Stimulated activated naive CD4-positive, alpha-beta T cell treated with Interleukin-2 at 50 U/mL for 16 hours (primary cell): ENCODE measurements around the gene BCL6B.
A peak's percentile ranks its signal among the peaks of the same experiment; 100 is the strongest.
"Not testable (repeated sequence)": the region's sequence is repeated elsewhere in the genome, so short reads cannot be mapped to it uniquely, and the experiment has no call there.

Source experiments
- DNase-seq: peaks from one replicate; lab custom pipeline; 2025; lab: John Stamatoyannopoulos, UW

Gene BCL6B, protein sequence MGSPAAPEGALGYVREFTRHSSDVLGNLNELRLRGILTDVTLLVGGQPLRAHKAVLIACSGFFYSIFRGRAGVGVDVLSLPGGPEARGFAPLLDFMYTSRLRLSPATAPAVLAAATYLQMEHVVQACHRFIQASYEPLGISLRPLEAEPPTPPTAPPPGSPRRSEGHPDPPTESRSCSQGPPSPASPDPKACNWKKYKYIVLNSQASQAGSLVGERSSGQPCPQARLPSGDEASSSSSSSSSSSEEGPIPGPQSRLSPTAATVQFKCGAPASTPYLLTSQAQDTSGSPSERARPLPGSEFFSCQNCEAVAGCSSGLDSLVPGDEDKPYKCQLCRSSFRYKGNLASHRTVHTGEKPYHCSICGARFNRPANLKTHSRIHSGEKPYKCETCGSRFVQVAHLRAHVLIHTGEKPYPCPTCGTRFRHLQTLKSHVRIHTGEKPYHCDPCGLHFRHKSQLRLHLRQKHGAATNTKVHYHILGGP

GRCh38 chr17:7022781-7023571, at the start of gene BCL6B:
Gene BCL6B, plus strand, starts transcription at chr17:7023050. Its CDS starts 622 bp downstream, at chr17:7023672.
- DNase-seq, result no peak

- DNase-seq, result not testable (repeated sequence)
Measured at GRCh38 chr17:6979440-6979839, 43.4 kb upstream of the BCL6B start.

GRCh38 chr17:6981426-6981825, 41.4 kb upstream of the BCL6B start:
- no peak for DNase-seq

GRCh38 chr17:6985266-6985665, 37.6 kb upstream of the BCL6B start:
- no peak for DNase-seq

GRCh38 chr17:6986676-6987075, 36.2 kb upstream of the BCL6B start:
- no peak for DNase-seq

- DNase-seq, result no peak
Measured at GRCh38 chr17:6989779-6990178, 33.1 kb upstream of the BCL6B start.

GRCh38 chr17:6993613-6994056, 29.2 kb upstream of the BCL6B start:
- not testable (repeated sequence) for DNase-seq

- DNase-seq, result no peak
Measured at GRCh38 chr17:6994118-6994598, 28.7 kb upstream of the BCL6B start.

DNA sequence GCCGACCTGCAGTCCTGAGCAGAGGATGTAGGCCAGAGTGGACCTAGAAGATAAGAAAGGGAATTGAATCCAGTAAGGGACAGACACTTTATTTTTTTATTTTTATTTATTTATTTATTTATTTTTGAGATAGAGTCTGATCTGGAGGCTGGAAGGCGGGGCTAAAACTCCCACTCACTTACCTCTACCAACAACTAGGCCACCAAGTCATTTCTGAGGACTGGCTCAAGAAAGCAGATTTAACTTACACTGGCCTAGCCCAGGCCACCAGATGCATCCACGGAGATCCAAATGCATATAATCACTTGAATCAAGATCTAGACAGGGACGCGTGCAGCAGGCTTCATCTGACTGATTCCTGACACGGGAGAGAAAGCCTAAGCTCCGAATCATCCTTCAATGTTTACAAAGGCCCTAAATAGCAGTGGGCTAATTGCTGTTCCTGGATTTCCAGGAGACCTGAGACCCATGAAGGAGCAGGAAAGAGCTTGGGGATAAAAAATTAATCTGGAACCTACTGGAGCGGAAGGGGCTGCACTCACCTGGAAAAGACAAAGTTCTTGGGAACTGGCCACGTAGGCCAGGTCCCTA, 28.1 kb upstream of the BCL6B start:
- DNase-seq, result no peak

DNA sequence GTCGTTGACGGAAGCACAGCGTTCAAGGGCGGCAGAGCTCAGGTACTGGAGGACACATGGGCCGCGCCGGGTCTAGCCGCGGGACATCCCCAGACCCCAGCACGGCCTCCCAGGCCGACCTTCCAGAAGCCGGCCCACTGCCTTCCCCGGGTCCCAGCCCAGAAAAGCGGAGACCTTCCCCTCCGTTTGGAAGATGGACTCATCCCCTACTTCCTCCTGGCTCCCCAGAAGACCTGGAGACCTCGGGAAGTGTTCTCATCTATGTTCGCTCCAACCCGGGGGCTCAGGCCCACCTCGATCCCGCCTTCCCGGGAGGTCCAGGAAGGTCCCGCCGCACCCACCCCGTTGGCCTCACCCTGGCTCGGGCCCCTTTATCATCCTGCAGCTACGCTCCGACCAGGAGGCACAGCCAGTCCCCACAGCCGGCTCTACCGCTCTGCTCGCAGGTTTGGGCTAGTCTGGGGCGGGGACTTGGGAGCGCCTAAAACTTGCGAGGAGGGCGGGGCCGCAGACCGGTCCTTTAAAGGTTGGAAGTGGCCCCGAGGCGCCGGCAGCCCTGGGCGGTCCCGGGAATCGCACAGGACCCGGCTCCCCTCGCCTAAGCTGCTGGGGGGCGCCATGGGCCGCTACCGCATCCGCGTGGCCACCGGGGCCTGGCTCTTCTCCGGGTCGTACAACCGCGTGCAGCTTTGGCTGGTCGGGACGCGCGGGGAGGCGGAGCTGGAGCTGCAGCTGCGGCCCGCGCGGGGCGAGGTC, 27.2 kb upstream of the BCL6B start, which contains the start of gene ALOX12:
Gene ALOX12, plus strand, starts transcription at position 550 of the 756 bp plus-strand sequence. Its CDS starts 69 bp downstream, at position 619.
- no peak for DNase-seq

GRCh38 chr17:6996256-6997011, 26.4 kb upstream of the BCL6B start:
- DNase-seq, result no peak

GRCh38 chr17:6997171-6997570, 25.7 kb upstream of the BCL6B start:
- no peak for DNase-seq

DNA sequence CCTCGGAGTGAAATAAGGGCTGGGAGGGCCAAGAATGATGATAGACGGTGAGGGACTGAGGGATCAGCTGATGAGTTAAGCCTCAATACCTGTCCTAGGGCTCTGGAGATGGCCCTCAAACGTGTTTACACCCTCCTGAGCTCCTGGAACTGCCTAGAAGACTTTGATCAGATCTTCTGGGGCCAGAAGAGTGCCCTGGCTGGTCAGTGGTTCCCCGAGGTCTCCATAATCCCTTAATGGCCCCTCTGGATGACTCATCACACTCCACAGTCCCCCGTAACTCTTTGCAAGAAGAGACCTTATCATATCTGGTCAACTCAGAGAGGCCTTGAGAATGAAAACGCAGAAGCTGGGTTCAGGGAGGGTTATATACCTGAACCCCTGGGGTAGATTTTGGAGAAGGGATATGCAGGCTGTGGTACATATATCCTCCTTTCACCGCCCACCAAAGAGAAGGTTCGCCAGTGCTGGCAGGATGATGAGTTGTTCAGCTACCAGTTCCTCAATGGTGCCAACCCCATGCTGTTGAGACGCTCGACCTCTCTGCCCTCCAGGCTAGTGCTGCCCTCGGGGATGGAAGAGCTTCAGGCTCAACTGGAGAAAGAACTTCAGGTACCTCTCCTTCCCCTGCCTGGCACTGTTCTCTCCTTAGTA, 23.9 kb upstream of the BCL6B start:
- DNase-seq, result no peak

DNA sequence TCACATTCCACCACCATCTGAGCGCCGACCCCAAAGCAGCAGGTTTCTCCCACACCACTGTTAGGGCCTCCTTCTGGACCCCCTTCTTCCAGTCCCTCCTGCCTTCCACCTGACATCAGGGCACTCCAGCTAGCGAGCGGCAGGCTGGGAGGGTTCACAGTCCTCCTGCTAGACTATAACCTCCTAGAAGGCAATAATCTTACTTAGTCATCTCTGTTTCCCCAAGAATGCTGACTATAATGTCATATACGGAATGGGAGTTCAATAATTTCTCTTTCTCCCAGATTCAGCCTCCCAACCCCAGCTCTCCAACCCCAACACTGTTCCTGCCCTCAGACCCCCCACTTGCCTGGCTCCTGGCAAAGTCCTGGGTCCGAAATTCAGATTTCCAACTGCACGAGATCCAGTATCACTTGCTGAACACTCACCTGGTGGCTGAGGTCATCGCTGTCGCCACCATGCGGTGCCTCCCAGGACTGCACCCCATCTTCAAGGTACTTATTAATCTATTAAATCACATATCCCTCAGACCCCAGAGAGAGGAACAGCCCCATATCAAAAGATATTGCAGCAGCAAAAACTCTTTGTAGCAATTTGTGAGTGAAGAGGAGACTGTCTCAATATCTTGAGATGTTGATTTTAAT, 21.4 kb upstream of the BCL6B start:
- DNase-seq, result peak; percentile 23

DNA sequence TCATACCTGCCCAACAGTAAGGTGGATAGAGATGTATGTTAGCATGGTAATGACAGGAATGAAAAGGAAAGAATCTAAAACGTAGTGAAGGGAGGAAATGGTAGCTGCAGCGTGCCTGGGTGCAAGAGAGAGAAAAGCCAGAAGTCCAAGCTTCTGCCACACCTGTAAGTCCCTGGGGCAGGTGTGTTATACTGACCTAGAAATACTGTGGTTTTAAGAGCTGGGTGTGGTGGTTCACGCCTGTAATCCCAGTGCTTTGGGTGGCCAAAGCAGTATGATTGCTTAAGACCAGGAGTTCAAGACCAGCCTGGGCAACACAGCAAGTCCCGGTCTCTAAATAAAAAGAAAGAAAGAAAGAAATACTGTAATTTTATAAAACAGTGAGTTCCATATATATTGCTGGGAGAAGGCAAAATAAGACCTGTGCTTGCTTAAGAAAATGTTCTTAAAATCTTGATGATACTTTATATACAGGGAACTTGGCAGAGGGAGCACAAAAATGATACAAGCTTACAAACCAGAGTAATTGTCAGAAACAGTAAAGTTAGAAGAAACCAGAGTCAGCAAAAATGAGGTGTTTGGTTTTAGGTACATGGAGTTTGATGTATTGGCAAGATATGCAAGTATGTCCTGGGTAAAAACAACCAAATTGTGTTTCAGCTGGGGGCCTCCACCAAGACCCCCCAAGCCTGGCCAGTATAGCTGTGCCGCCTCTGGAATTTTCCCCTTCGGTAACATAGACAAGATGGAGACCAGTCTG, 20.4 kb upstream of the BCL6B start:
- DNase-seq, result no peak

- no peak for DNase-seq
Measured at GRCh38 chr17:7003745-7004144, 19.1 kb upstream of the BCL6B start.

DNA sequence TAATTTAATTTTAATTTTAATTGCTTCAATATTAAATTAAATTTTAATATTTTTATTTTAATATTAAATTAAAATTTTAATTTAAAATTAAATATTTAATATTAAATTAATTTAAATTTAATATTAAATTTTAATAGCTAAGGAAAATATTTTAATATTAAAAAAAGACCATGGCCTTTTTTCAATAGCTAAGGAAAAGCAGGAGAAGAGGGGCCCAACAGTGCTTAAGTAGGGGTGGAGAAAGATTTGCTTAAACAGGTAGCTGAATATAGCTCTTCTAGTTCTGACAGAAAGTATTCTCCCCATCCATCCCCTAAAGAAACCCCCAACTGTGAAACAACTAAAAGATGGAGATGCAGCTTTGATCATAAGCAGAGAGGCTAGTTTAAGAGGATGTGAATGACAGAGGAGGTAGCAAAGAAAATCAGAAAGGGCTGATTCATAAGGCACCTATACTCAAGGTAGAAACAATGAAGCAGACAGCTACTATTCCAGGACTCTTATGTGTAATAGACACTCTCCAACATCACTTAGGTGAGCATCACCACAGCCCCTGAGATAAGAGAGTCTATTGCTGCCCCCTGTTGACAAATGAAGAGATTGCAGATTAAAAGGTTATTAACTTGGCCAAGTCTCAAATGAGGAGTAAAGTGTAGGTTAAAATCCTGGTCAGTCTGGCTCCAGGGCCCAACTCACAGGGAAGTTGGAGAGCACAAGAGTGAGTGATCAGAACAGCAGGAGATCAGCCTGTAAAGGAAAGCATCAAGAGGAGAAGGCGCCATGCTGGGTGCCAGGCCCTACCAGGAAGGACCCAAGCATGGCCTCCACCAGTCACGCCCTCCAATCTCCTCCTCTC, 18.2 kb upstream of the BCL6B start:
- DNase-seq, result no peak

DNA sequence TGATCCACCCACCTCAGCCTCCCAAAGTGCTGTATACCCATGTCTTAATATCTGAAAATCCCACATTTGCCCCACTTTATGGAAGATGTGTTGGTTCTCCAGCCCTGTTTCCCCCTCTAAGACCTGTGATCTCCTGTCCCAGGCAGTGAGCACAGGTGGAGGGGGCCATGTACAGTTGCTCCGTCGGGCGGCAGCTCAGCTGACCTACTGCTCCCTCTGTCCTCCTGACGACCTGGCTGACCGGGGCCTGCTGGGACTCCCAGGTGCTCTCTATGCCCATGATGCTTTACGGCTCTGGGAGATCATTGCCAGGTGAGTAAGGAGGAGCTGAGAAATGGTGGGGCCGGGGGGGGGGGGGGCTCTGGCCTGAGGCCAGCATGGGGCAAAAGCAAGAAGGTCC, 17.1 kb upstream of the BCL6B start:
- no peak for DNase-seq
